Neural crest cell (in vitro differentiated cells): ENCODE measurements around the gene KLF4. TPM values are rescaled to one million over a fixed set of nuclear protein-coding genes. Genes with fewer than 3 reads are reported as not detected.

ENCODE experiments used
- DNase-seq: peaks from one replicate; pipeline ENCODE4 v3.0.0; 2021; ENCODE audit warnings: low read depth, mixed read lengths, low spot score
- H3K27ac Mint-ChIP-seq: one replicate; pipeline ENCODE4 v1.8.0; 2021; ENCODE audit warnings: mild to moderate bottlenecking, mixed read lengths; ENCODE audit not compliant: unreplicated experiment
- H3K27me3 Mint-ChIP-seq: 2 replicates; pipeline ENCODE4 v1.8.0; 2021; ENCODE audit warnings: low read depth, mild to moderate bottlenecking, mixed read lengths
- H3K36me3 Mint-ChIP-seq: 2 replicates; pipeline ENCODE4 v1.8.0; 2021; ENCODE audit warnings: low read depth, mild to moderate bottlenecking, mixed read lengths
- H3K4me1 Mint-ChIP-seq: 2 replicates; pipeline ENCODE4 v1.8.0; 2021; ENCODE audit warnings: mixed read lengths
- H3K4me3 Mint-ChIP-seq: one replicate; pipeline ENCODE4 v1.8.0; 2021; ENCODE audit warnings: mild to moderate bottlenecking, mixed read lengths
- H3K9me3 Mint-ChIP-seq: 2 replicates; pipeline ENCODE4 v1.8.0; 2021; ENCODE audit warnings: mixed read lengths
- CTCF ChIP-seq: fragments of 200-600 bp; sonication (generic); conservative IDR thresholded peaks from 2 replicates; pipeline ENCODE4 v1.5.0; 2021; ENCODE audit warnings: antibody characterized with exemption, mild to moderate bottlenecking
- total RNA-seq: library from RNA; stranded (reverse); gene quantifications from 2 replicates; pipeline ENCODE4 v1.2.1, GENCODE V29; 2021

The KLF4 gene
- total RNA-seq, 1 donor from 2014 or later: not detected

GRCh38 chr9:107447834-107448233 lies 41.7 kb downstream of the KLF4 start:
- Mint-ChIP-seq H3K27ac (no peak overlapping the region), H3K36me3 (no peaks in the 10 kb centered on the region), H3K9me3 (no peaks in the 10 kb centered on the region), H3K27me3 (no peaks in the 10 kb centered on the region), H3K4me3 (no peak overlapping the region), H3K4me1 (no peaks in the 10 kb centered on the region)
- TF ChIP-seq CTCF: no peak
- DNase-seq: no peak

GRCh38 chr9:107447081-107447480 lies 42.5 kb downstream of the KLF4 start:
- no peaks in the 10 kb centered on the region for H3K36me3 Mint-ChIP-seq
- H3K9me3 Mint-ChIP-seq: no peaks in the 10 kb centered on the region
- TF ChIP-seq CTCF: no peak
- no peaks in the 10 kb centered on the region for H3K27me3 Mint-ChIP-seq
- DNase-seq: no peak
- H3K4me1 Mint-ChIP-seq: no peaks in the 10 kb centered on the region
- no peak overlapping the region for H3K4me3 Mint-ChIP-seq
- H3K27ac Mint-ChIP-seq: peak overlapping the region; percentile 73

GRCh38 chr9:107446491-107446890 lies 43.1 kb downstream of the KLF4 start:
- Mint-ChIP-seq H3K4me3 (no peak overlapping the region), H3K9me3 (no peaks in the 10 kb centered on the region), H3K36me3 (no peaks in the 10 kb centered on the region), H3K27me3 (no peaks in the 10 kb centered on the region), H3K4me1 (no peaks in the 10 kb centered on the region), H3K27ac (no peak overlapping the region)
- no peak for DNase-seq
- no peak for TF ChIP-seq CTCF

GRCh38 chr9:107443786-107444185 lies 45.8 kb downstream of the KLF4 start:
- TF ChIP-seq CTCF: no peak
- Mint-ChIP-seq H3K4me1 (peaks cover 6% of the 10 kb centered on the region), H3K27ac (no peak overlapping the region), H3K36me3 (no peaks in the 10 kb centered on the region), H3K27me3 (no peaks in the 10 kb centered on the region), H3K4me3 (no peak overlapping the region), H3K9me3 (no peaks in the 10 kb centered on the region)
- no peak for DNase-seq

GRCh38 chr9:107439991-107440456 lies 49.5 kb downstream of the KLF4 start:
- DNase-seq: no peak
- Mint-ChIP-seq H3K27me3 (peaks cover 5% of the 10 kb centered on the region), H3K4me1 (peaks cover 6% of the 10 kb centered on the region), H3K36me3 (no peaks in the 10 kb centered on the region), H3K4me3 (no peak overlapping the region), H3K27ac (no peak overlapping the region), H3K9me3 (no peaks in the 10 kb centered on the region)
- TF ChIP-seq CTCF: no peak
